ENCODE measurements around the gene MTUS2.
"Not testable (repeated sequence)": the region's sequence is repeated elsewhere in the genome, so short reads cannot be mapped to it uniquely, and the experiment has no call there.

MTUS2 gene

DNA sequence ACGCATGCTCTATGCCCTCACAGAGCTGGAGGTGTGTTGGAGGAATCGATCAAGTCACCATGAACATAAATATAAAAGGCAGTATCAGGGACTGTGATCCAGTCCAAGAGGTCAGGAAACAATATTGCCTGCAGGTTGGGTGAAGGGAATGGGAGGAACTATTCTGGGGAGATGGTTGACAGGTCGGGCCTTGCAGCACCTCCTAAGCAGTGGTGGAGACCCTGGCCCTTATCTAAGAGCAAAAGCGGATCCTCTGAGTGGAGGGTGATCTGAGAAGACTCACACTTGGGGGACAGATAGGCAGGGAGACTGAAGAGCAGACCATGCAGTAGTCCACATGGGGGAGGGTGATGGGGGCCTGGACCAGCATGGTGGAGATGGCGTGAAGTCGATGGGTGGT is 561.9 kb downstream of the MTUS2 start:
- DNase-seq, result no peak

DNA sequence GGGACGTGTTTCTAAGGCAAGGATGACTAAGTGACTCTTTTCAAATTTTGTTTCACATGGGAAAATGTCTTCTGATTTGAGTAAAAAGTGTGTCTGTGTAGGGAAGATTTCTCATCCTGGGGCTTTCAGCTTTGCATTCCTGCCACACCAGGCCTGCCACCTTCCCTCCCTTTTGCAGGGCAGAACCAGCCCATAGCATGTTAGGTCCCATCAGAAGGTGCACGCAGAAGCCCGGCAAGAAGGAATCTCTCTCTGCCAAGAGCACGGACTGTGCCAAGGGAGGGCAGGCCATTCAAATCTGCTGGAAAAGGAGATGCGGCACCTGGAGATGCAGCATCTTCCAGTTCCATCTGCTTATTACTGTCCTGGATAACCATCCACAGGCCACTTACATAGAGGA is 563.3 kb downstream of the MTUS2 start:
- DNase-seq, result no peak

GRCh38 chr13:29384466-29384865 is 564.3 kb downstream of the MTUS2 start:
- DNase-seq, result no peak

GRCh38 chr13:29384871-29385270 is 564.7 kb downstream of the MTUS2 start:
- DNase-seq, result no peak

DNA sequence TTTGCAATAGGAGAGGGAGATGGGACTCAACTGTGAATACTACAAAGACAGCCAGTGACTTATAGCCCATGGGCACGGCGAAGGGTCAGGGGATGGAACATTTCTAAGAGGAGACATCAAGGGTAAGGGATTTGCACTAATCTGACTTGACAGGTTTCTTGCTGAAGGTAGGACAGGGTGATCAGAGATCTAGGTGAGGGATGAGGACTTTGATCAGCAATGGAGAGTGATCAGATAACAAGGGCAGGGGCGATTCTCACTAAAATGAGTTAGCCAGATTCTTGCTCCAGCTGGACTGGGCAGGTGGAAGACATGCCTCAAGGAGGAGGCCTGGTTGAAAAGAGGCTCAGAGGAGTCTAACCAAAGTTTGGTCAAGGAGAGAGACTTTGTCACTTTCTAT is 566.1 kb downstream of the MTUS2 start:
- no peak for DNase-seq

GRCh38 chr13:29390598-29390997 is 570.5 kb downstream of the MTUS2 start:
- DNase-seq, result not testable (repeated sequence)

DNA sequence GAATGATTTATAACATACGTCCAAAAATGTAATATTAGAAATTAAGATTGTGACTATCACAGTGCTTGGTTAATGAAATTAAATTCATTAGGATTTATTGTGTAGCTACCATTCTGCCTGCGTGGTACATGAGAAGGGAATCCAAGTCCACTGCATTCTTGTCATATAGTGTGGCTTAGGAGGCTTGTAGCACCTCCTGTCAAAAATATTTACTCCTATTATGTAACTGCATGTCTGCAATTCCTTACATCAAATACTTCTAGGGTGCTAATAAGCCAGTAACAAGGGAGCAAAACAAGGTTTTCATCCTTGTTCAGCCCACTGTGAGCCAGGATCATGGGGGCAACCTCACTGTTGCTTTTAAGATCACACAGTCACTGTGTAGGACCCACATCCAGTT is 576.3 kb downstream of the MTUS2 start:
- DNase-seq, result no peak

DNA sequence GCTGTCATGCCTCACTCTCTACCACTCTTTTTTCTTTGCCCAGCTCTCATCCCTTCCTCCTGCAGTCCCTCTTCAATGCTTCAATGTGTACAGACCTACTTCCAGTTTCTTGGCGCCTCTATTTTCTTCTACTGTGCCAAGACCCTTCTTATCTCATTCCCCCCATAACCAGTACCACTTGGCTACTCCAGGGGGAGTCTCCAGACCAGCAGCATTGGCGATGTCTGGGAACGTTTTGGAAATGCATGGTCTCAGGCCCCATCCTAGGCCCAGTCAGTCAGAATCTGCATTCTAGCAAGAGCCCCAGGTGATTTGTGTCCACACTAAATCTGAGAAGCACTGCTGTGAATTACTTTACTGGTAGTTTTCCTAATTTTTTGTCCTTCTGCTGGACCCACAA is 577.1 kb downstream of the MTUS2 start:
- DNase-seq, result no peak

- DNase-seq, result no peak
These were observed 582.1 kb downstream of the MTUS2 start for GRCh38 chr13:29402166-29402636.

DNA sequence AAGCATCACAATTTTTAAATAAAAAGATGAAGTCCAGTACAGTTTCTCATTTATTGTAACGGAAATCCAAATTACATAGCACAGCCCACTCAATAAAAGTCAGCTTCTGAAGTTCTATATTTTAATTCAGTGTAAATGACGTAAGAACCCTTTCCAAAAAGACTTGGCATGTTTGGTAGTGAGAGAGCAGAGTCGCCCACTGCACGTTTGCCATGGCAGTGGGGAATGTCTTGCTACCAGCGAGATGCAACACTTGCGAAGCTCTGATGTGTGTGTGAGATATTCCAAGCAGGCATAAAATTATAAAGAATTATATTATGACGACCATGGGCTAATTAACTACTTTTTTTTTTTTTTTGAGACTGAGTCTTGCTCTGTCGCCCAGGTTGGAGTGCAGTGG is 585.3 kb downstream of the MTUS2 start:
- DNase-seq, result no peak

DNA sequence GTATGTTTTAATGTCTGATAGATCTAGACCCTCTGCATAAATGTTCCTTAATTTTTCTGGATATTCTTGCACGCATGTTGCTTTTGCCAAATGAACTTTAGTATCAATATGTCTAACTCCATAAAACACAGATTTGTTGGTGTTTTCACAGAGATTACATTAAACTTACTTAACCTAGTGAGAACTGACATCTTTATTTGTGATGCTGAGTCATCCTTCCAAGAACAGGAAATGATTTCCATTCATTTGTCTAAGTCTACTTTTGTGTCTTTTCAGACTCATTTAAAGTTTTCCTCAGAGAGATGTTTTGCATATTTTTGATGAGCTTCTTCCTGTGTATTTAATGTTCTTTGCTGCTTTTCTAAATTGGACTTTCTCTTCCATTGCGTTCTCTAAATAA is 591.3 kb downstream of the MTUS2 start:
- no peak for DNase-seq

- DNase-seq, result no peak
These were observed 597.9 kb downstream of the MTUS2 start for GRCh38 chr13:29418026-29418425.

DNA sequence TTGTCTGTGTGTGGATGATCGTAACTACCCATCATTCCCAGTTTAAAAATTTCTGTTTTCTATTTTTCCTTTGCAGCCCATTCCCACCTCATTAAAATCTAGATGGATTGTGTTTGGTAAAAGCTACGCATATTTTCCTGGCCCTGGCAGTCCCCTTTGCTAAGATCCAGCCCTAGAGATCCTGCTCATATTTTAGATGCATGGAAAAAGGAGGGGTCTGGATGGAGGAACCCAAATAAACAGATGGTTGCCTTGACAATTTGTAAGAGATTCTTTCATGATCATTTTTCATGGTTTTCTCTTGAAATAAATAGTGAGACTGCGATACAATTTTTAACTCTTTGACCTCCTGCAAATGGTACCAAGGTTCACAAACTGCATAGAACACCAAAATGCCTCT is 601.0 kb downstream of the MTUS2 start:
- DNase-seq, result no peak

DNA sequence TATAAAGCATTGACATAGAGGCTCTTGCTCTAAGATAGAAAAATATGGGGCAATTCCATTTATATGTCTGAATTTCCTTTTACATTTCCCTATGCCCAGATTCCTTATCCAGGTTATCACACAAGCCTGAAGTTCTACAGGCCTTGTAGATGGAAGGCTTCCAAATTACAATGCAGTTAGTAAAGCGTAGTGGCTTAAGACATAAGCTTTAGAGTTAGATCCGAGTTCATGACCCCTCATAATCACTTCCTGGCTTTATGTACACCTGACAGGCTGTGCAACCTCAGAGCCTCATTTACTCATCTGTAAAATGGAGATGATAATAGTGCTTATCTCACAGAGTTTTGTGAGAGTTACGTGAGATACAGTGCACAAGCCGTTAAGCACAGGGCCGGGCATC is 601.9 kb downstream of the MTUS2 start:
- no peak for DNase-seq

- DNase-seq, result no peak
These were observed 602.9 kb downstream of the MTUS2 start for GRCh38 chr13:29423050-29423449.

- DNase-seq, result no peak
These were observed 607.8 kb downstream of the MTUS2 start for GRCh38 chr13:29427937-29428309.

GRCh38 chr13:29428310-29429181 is 608.4 kb downstream of the MTUS2 start:
- DNase-seq, result peak in 30 of 56 donors; percentile 2 to 67 (median 32)

- DNase-seq, result no peak
These were observed 609.3 kb downstream of the MTUS2 start for GRCh38 chr13:29429286-29429900.

- no peak for DNase-seq
These were observed 614.2 kb downstream of the MTUS2 start for GRCh38 chr13:29434217-29434945.

GRCh38 chr13:29435125-29435911 is 615.2 kb downstream of the MTUS2 start:
- no peak for DNase-seq

- DNase-seq, result no peak
These were observed 616.2 kb downstream of the MTUS2 start for GRCh38 chr13:29436291-29436690.

Measured in nucleus accumbens (tissue), 56 donors.